HG03064 (cell line): ENCODE measurements around the gene MARS1.

Experiments used
- ATAC-seq: cut with Tn5 transposase; IDR thresholded peaks from one replicate; pipeline ENCODE4 v1.9.1; 2021; ENCODE audit warnings: low read depth; ENCODE audit not compliant: unreplicated experiment

MARS1 gene

GRCh38 chr12:57470970-57471656 is 16.8 kb upstream of the MARS1 start:
- ATAC-seq: no peak

GRCh38 chr12:57471661-57472060 is 16.2 kb upstream of the MARS1 start:
- no peak for ATAC-seq

GRCh38 chr12:57472391-57472790 is 15.5 kb upstream of the MARS1 start:
- ATAC-seq: no peak

GRCh38 chr12:57473392-57473791 is 14.5 kb upstream of the MARS1 start:
- no peak for ATAC-seq

- no peak for ATAC-seq
Observed at GRCh38 chr12:57473886-57474285, 14.0 kb upstream of the MARS1 start.

- no peak for ATAC-seq
Observed at GRCh38 chr12:57474430-57474829, 13.4 kb upstream of the MARS1 start.

GRCh38 chr12:57474862-57475261 is 13.0 kb upstream of the MARS1 start:
- ATAC-seq: no peak

- ATAC-seq: no peak
Observed at GRCh38 chr12:57475271-57476161, 12.4 kb upstream of the MARS1 start.

GRCh38 chr12:57476162-57476992 is 11.5 kb upstream of the MARS1 start:
- peak; percentile 37 for ATAC-seq

GRCh38 chr12:57476993-57477709 is 10.7 kb upstream of the MARS1 start:
- ATAC-seq: no peak

- no peak for ATAC-seq
Observed at GRCh38 chr12:57477710-57478681, 9.9 kb upstream of the MARS1 start.

GRCh38 chr12:57479043-57479375 is 8.9 kb upstream of the MARS1 start:
- ATAC-seq: no peak

- no peak for ATAC-seq
Observed at GRCh38 chr12:57479376-57480115, 8.3 kb upstream of the MARS1 start, which contains the start of gene ARHGAP9. ARHGAP9 (minus strand) TSS chr12:57479866; CDS start chr12:57479406, 460 bp downstream.

- ATAC-seq: no peak
Observed at GRCh38 chr12:57481671-57482070, 6.2 kb upstream of the MARS1 start.

- ATAC-seq: no peak
Observed at GRCh38 chr12:57483466-57483865, 4.4 kb upstream of the MARS1 start.

- no peak for ATAC-seq
Observed at GRCh38 chr12:57485695-57486094, 2.2 kb upstream of the MARS1 start.

- no peak for ATAC-seq
Observed at GRCh38 chr12:57487055-57487596, 742 bp upstream of the MARS1 start.

- no peak for ATAC-seq
Observed at GRCh38 chr12:57488402-57489156, 711 bp downstream of the MARS1 start.
